ENCODE measurements around the gene LRRC59. TPM values are rescaled to one million over a fixed set of nuclear protein-coding genes. Genes with fewer than 3 reads are reported as not detected.

The LRRC59 gene
- polyA plus RNA-seq, 1 donor (not counting 4 experiments of a cell fraction or from before 2014, with no cell fraction given), result 152 TPM

DNA sequence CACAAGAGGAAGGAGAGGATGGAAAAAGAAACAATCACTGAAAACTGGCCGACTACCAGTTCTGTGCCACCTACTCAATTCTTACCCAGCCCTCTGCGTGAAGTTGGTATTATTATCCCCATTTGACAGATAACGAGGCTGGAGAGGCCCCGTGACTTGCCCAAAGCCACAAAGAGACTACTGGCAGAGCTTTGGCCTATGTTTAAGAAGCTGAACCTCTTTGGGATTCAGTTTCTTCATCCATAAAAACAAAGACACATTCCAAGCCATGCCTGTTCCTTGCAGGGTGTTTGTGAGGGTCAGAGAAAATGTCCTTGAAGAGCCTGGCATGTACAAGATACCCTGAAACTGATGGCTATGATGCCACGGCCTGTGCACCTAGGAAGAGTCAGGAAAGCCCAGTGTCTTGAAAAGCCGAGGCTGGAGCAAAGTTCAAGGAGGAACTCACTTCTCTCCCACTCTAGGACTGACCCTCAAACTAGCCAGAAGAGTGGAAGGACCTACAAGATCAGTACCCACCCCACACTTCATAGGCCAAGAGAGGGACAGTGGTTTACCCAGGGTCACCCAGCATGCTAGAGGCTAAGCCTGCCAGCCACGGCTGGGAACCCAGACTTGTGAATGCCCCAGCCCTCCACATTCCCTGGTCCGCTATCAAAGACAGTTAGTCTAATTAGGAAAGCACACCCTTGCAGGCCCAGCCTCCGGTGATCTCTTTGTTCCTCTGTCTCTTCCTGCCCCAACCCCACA, 27.1 kb upstream of the LRRC59 start:
- no peak for TF ChIP-seq EZH2 (IDR thresholded peaks at IDR 0.05; ENCODE audit: low read length)
- TF ChIP-seq, protein P1, sequence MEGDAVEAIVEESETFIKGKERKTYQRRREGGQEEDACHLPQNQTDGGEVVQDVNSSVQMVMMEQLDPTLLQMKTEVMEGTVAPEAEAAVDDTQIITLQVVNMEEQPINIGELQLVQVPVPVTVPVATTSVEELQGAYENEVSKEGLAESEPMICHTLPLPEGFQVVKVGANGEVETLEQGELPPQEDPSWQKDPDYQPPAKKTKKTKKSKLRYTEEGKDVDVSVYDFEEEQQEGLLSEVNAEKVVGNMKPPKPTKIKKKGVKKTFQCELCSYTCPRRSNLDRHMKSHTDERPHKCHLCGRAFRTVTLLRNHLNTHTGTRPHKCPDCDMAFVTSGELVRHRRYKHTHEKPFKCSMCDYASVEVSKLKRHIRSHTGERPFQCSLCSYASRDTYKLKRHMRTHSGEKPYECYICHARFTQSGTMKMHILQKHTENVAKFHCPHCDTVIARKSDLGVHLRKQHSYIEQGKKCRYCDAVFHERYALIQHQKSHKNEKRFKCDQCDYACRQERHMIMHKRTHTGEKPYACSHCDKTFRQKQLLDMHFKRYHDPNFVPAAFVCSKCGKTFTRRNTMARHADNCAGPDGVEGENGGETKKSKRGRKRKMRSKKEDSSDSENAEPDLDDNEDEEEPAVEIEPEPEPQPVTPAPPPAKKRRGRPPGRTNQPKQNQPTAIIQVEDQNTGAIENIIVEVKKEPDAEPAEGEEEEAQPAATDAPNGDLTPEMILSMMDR (optimal IDR thresholded peaks at IDR 0.05 in 1 of 3, IDR thresholded peaks at IDR 0.05 in 1 of 3, conservative IDR thresholded peaks at IDR 0.05 in 1 of 3; ENCODE audit: extremely low read depth in 1 of 3, insufficient read depth in 2 of 3, low read length in 3 of 3), result no peak
- dilution Hi-C loops (cut with MboI; ENCODE audit: extremely low pct_ligation_motif_present, low sequenced_read_pairs), result no loop called here
- H2AFZ ChIP-seq (ENCODE audit: control insufficient read depth, low read length), result no peak overlapping the region

DNA sequence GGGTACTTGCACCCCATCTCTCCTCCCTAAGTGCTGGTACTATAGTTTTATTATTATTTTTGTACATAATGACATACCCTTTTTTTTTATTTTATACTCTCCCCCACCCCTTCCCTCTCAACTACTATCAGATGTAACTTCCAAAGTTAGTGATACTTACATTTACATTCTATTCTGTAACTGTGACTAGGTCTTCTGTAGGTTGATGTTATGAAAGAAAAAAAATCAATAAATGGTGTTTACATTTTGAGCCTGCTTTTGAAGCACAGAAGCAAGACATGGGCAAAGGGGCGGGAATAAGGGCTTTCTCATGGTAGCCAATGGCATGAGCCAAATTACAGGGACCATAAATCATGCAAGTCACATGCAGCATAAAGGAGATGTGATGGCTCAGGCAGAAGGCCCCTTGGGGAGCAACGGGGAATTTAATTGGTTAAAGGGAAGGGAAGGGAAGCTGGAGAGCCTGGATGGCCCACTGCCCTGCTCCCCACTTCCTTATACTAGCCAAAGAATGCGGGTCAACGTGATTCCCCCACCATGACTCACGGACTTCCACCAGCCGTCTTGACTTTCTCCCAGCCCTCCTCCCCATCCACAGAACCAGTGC, 26.3 kb upstream of the LRRC59 start:
- Histone ChIP-seq H3K9me1 (ENCODE audit: control insufficient read depth, extremely low read depth, insufficient read depth, low read length) (no peaks in the 10 kb centered on the region), H3K27me3 (ENCODE audit: control insufficient read depth, extremely low read depth, insufficient read depth, low read length) (no peaks in the 10 kb centered on the region), H3K4me2 (ENCODE audit: control insufficient read depth, extremely low read depth, insufficient read depth, low read depth, low read length) (peak overlapping the region; percentile 57), H2AFZ (ENCODE audit: control insufficient read depth, low read length) (no peak overlapping the region), H3K9ac (ENCODE audit: control insufficient read depth, extremely low read depth, insufficient read depth, low read length) (no peak overlapping the region), H3K9me3 (ENCODE audit: control insufficient read depth, low read depth, low read length) (no peaks in the 10 kb centered on the region), H4K20me1 (ENCODE audit: control insufficient read depth, extremely low read depth, insufficient read depth, low read length) (no peaks in the 10 kb centered on the region), H3K79me2 (ENCODE audit: control insufficient read depth, insufficient read depth, low read length) (peaks cover 17% of the 10 kb centered on the region), H3K36me3 (ENCODE audit: control insufficient read depth in 2 of 2, extremely low read depth in 1 of 2, insufficient read depth in 2 of 2, low read length in 2 of 2) (no peaks in the 10 kb centered on the region), H3K27ac (ENCODE audit: control insufficient read depth, insufficient read depth, low read length) (peak overlapping the region; percentile 32), H3K4me1 (ENCODE audit: control insufficient read depth, extremely low read depth, insufficient read depth, low read length) (peaks cover 54% of the 10 kb centered on the region), H3K4me3 (ENCODE audit: control insufficient read depth in 2 of 3, extremely low read depth in 1 of 3, insufficient read depth in 2 of 3, low read depth in 1 of 3, low read length in 3 of 3) (peak overlapping the region in 1 of 3 experiments; percentile 26)
- peak; percentile 69 for DNase-seq (ENCODE audit: low read depth, low spot score)
- dilution Hi-C loops (cut with MboI; ENCODE audit: extremely low pct_ligation_motif_present, low sequenced_read_pairs), result no loop called here
- FAIRE-seq, result peak; percentile 83
- no peak for TF ChIP-seq EZH2 (IDR thresholded peaks at IDR 0.05; ENCODE audit: low read length)
- TF ChIP-seq, protein P1 (optimal IDR thresholded peaks at IDR 0.05 in 1 of 3, IDR thresholded peaks at IDR 0.05 in 1 of 3, conservative IDR thresholded peaks at IDR 0.05 in 1 of 3; ENCODE audit: extremely low read depth in 1 of 3, insufficient read depth in 2 of 3, low read length in 3 of 3), result no peak

More for the DNA sequence above, 27.1 kb upstream of the LRRC59 start:
- Histone ChIP-seq H4K20me1 (ENCODE audit: control insufficient read depth, extremely low read depth, insufficient read depth, low read length) (no peaks in the 10 kb centered on the region), H3K36me3 (ENCODE audit: control insufficient read depth in 2 of 2, extremely low read depth in 1 of 2, insufficient read depth in 2 of 2, low read length in 2 of 2) (no peaks in the 10 kb centered on the region), H3K4me1 (ENCODE audit: control insufficient read depth, extremely low read depth, insufficient read depth, low read length) (peaks cover 61% of the 10 kb centered on the region), H3K9me3 (ENCODE audit: control insufficient read depth, low read depth, low read length) (no peaks in the 10 kb centered on the region), H3K9ac (ENCODE audit: control insufficient read depth, extremely low read depth, insufficient read depth, low read length) (no peak overlapping the region), H3K4me2 (ENCODE audit: control insufficient read depth, extremely low read depth, insufficient read depth, low read depth, low read length) (peak overlapping the region; percentile 57), H3K27ac (ENCODE audit: control insufficient read depth, insufficient read depth, low read length) (peak overlapping the region; percentile 21), H3K79me2 (ENCODE audit: control insufficient read depth, insufficient read depth, low read length) (peaks cover 17% of the 10 kb centered on the region), H3K9me1 (ENCODE audit: control insufficient read depth, extremely low read depth, insufficient read depth, low read length) (no peaks in the 10 kb centered on the region), H3K4me3 (ENCODE audit: control insufficient read depth in 2 of 3, extremely low read depth in 1 of 3, insufficient read depth in 2 of 3, low read depth in 1 of 3, low read length in 3 of 3) (no peak overlapping the region), H3K27me3 (ENCODE audit: control insufficient read depth, extremely low read depth, insufficient read depth, low read length) (no peaks in the 10 kb centered on the region)
- no peak for DNase-seq (ENCODE audit: low read depth, low spot score)
- FAIRE-seq, result no peak
